ENCODE data around the gene HDAC9. TPM values are rescaled to one million over a fixed set of nuclear protein-coding genes. Genes with fewer than 3 reads are reported as not detected.
"Not testable (repeated sequence)": the region's sequence is repeated elsewhere in the genome, so short reads cannot be mapped to it uniquely, and the experiment has no call there.

HDAC9 gene
- total RNA-seq, 1 experiment from 2014 or later: 31.9 TPM

DNA sequence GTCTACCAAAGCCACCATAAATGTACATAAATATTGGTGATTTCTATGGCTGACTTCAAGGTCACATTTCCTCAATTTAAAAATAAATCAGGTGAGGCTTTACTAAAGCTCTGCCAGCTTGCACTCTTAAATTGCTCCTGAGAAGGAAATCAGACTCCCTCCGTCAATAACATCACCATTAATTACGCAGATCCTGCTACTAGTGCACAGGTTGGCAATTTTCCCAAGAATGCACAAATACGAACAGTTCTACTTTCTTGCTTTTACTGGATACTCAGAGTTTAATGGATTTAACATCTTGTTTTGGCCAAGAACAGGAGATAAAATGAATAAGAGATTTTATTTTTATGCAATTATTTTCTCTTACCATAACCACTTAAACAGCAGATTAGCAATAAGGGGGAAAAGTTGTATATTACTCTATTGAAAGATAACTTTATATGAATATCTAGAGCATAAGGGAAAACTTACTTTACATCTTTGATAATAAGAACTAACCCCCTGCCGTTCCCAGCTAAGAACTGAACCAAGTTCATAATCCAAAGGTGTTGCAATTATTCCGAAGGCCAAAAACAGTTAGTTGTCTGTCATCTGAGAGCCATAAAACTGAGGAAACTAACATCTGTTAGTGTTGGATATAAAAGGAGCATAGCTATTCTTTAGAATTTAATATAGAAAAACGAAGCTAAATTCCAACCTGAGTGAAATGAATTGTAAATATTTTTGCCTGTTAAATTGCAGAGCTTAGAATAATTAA is 481.3 kb downstream of the HDAC9 start:
- POLR2A ChIA-PET (ENCODE audit: low non-redundant PET): no interaction called here
- Histone ChIP-seq H3K27ac (ENCODE audit: low read depth, low read length, poor library complexity, severe bottlenecking) (peak overlapping the region; percentile 81), H3K36me3 (ENCODE audit: insufficient read depth, low read length, poor library complexity, severe bottlenecking) (no peaks in the 10 kb centered on the region), H3K4me1 (ENCODE audit: insufficient read depth, low read length, poor library complexity, severe bottlenecking) (peaks cover 39% of the 10 kb centered on the region), H3K4me3 (ENCODE audit: low read depth, low read length, poor library complexity, severe bottlenecking) (no peak overlapping the region), H3K9me3 (ENCODE audit: low read depth, low read length, poor library complexity, severe bottlenecking) (no peaks in the 10 kb centered on the region), H3K27me3 (replicated peaks; ENCODE audit: insufficient read depth, low read depth, low read length, poor library complexity) (no peaks in the 10 kb centered on the region)
- TF ChIP-seq, protein P1, sequence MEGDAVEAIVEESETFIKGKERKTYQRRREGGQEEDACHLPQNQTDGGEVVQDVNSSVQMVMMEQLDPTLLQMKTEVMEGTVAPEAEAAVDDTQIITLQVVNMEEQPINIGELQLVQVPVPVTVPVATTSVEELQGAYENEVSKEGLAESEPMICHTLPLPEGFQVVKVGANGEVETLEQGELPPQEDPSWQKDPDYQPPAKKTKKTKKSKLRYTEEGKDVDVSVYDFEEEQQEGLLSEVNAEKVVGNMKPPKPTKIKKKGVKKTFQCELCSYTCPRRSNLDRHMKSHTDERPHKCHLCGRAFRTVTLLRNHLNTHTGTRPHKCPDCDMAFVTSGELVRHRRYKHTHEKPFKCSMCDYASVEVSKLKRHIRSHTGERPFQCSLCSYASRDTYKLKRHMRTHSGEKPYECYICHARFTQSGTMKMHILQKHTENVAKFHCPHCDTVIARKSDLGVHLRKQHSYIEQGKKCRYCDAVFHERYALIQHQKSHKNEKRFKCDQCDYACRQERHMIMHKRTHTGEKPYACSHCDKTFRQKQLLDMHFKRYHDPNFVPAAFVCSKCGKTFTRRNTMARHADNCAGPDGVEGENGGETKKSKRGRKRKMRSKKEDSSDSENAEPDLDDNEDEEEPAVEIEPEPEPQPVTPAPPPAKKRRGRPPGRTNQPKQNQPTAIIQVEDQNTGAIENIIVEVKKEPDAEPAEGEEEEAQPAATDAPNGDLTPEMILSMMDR (conservative IDR thresholded peaks at IDR 0.05; ENCODE audit: low read depth, low read length): no peak
- no peak for TF ChIP-seq EZH2 (IDR thresholded peaks at IDR 0.05; ENCODE audit: borderline replicate concordance, low read depth, low read length, poor library complexity, severe bottlenecking)
- CTCF ChIA-PET: no interaction called here
- BruUV-seq (replicated peaks): no TSS peak
- DNase-seq (ENCODE audit: low spot score): peak; percentile 61
- intact Hi-C loops (cut with micrococcal nuclease; ENCODE audit: unreplicated experiment): loop anchor here (10.0 kb wide), 1 partner anchor 412 kb away; no protein-coding TSS in a partner anchor

DNA sequence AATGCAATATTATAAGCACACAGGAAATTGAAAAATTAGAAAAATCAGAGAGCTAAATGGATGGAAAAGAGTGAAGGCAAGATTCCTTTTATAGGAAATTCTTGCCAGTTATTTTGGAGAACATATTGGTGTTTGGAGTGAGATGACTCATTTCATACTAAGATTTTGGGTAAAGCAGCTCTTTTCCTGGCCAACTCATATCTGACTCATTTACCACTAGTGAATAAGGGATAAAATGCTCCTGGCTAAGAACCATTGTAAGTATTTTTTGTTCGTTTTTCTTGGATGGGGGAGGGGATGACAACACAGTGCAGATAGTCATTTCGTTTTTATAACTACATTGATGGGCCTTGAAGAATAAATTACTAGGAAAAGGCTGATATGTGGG is 482.6 kb downstream of the HDAC9 start:
- H3K4me3 ChIP-seq (ENCODE audit: low read depth, low read length, poor library complexity, severe bottlenecking): no peak overlapping the region
- DNase-seq (ENCODE audit: low spot score): peak; percentile 92
- H3K36me3 ChIP-seq (ENCODE audit: insufficient read depth, low read length, poor library complexity, severe bottlenecking): no peaks in the 10 kb centered on the region
- intact Hi-C loops (cut with micrococcal nuclease; ENCODE audit: unreplicated experiment): loop anchor here (10.0 kb wide), 1 partner anchor 413 kb away; no protein-coding TSS in a partner anchor
- no peaks in the 10 kb centered on the region for H3K9me3 ChIP-seq (ENCODE audit: low read depth, low read length, poor library complexity, severe bottlenecking)
- H3K27ac ChIP-seq (ENCODE audit: low read depth, low read length, poor library complexity, severe bottlenecking): peak overlapping the region; percentile 81
- no TSS peak for BruUV-seq (replicated peaks)
- TF ChIP-seq, protein P1 (conservative IDR thresholded peaks at IDR 0.05; ENCODE audit: low read depth, low read length): no peak
- no peak for TF ChIP-seq EZH2 (IDR thresholded peaks at IDR 0.05; ENCODE audit: borderline replicate concordance, low read depth, low read length, poor library complexity, severe bottlenecking)
- POLR2A ChIA-PET (ENCODE audit: low non-redundant PET): no interaction called here
- H3K4me1 ChIP-seq (ENCODE audit: insufficient read depth, low read length, poor library complexity, severe bottlenecking): peaks cover 39% of the 10 kb centered on the region
- H3K27me3 ChIP-seq (replicated peaks; ENCODE audit: insufficient read depth, low read depth, low read length, poor library complexity): no peaks in the 10 kb centered on the region
- CTCF ChIA-PET: interaction anchor here (0.6 kb wide), 1 partner anchor 133 kb away, joined by 3 read pairs; no protein-coding TSS in a partner anchor

DNA sequence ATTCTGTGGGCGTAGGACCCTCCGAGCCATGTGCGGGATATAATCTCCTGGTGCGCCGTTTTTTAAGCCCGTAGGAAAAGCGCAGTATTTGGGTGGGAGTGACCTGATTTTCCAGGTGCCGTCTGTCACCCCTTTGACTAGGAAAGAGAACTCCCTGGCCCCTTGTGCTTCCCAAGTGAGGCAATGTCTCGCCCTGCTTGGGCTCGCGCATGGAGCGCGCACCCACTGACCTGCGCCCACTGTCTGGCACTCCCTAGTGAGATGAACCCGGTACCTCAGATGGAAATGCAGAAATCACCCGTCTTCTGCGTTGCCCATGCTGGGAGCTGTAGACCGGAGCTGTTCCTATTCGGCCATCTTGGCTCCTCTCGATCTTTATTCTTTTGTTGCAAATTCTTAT is 495.2 kb downstream of the HDAC9 start:
- intact Hi-C loops (cut with micrococcal nuclease; ENCODE audit: unreplicated experiment); POLR2A ChIA-PET (ENCODE audit: low non-redundant PET): not testable (repeated sequence)

More for the DNA sequence above, 495.2 kb downstream of the HDAC9 start:
- H3K4me1 ChIP-seq (ENCODE audit: insufficient read depth, low read length, poor library complexity, severe bottlenecking); H3K27ac ChIP-seq (ENCODE audit: low read depth, low read length, poor library complexity, severe bottlenecking); H3K4me3 ChIP-seq (ENCODE audit: low read depth, low read length, poor library complexity, severe bottlenecking); H3K27me3 ChIP-seq (replicated peaks; ENCODE audit: insufficient read depth, low read depth, low read length, poor library complexity); H3K9me3 ChIP-seq (ENCODE audit: low read depth, low read length, poor library complexity, severe bottlenecking); H3K36me3 ChIP-seq (ENCODE audit: insufficient read depth, low read length, poor library complexity, severe bottlenecking); CTCF ChIA-PET; DNase-seq (ENCODE audit: low spot score); BruUV-seq (replicated peaks): not testable (repeated sequence)
